ENCODE data around the gene NDST3. TPM values are rescaled to one million over a fixed set of nuclear protein-coding genes. Genes with fewer than 3 reads are reported as not detected.
"Not testable (repeated sequence)": the region's sequence is repeated elsewhere in the genome, so short reads cannot be mapped to it uniquely, and the experiment has no call there.

The NDST3 gene
- total RNA-seq, 1 experiment from 2014 or later = not detected

GRCh38 chr4:118265312-118266144 is 231.2 kb downstream of the NDST3 start:
- DNase-seq (ENCODE audit: extremely low read depth, low read depth) = no peak

DNA sequence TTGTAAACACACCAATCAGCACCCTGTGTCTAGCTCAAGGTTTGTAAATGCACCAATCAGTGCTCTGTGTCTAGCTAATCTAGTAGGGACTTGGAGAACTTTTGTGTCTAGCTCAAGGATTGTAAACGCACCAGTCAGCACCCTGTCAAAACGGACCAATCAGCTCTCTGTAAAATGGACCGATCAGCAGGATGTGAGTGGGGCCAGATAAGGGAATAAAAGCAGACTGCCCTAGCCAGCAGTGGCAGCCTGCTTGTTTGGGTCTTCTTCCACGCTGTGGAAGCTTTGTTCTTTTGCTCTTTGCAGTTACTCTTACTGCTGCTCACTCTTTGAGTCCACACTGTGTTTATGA is 231.8 kb downstream of the NDST3 start:
- DNase-seq (ENCODE audit: extremely low read depth, low read depth) = not testable (repeated sequence)

- no peak for DNase-seq (ENCODE audit: extremely low read depth, low read depth)
These were observed 234.5 kb downstream of the NDST3 start for GRCh38 chr4:118268780-118269179.

DNA sequence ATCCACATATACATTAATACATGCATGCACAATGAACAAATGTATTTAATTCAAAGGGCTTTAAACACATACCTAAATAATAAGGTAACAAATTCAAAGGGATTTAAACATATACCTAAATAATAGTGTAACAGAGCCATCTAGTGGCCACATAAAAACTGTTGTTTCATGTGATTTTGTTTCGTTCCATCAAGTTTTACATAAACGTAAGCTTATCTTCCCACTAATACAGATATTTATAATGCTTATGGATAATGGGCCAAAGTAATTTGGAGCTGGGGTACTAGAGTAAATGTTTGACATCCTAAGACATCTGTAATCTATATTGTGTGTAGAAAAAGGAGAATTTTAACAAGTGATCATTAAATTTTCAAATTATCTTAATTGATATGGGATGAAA is 236.2 kb downstream of the NDST3 start:
- no peak for DNase-seq (ENCODE audit: extremely low read depth, low read depth)

GRCh38 chr4:118271788-118272187 is 237.5 kb downstream of the NDST3 start:
- DNase-seq (ENCODE audit: extremely low read depth, low read depth) = no peak

DNA sequence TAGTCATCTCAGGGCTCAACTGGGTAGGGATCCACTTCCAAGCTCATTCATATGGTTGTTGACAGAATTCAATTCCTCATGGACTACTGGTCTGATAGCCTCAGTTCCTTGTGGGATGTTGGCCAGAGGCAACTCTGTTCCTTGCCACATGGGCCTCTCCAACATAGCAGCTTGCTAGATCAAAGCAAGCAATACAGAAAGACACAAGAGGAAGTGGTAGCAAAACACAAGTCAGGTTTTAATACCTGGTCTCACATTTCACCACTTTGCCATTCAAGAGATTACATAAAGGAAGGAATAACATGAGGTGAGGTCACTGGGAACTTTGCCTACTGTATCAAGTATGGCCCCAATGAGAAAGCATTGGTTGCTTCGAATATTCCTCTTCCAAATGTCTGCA is 239.4 kb downstream of the NDST3 start:
- DNase-seq (ENCODE audit: extremely low read depth, low read depth) = no peak

DNA sequence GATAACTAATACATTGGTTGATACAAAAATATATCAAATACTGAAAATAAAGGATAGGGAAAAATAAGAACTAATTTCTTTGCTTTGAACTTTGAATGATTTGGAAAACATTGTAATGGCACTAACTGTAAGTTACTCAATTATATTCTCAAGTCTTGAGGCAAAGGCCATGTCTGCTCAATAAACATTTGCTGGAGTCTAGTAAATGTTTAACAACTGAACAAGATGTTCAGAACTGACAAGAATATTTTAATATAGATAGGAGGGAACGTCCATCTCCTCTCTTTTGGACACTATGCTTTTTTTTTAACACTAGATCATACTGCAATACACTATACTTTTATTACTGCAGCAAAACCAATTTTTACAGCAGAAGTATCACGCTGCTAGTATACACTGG is 242.3 kb downstream of the NDST3 start:
- no peak for DNase-seq (ENCODE audit: extremely low read depth, low read depth)

DNA sequence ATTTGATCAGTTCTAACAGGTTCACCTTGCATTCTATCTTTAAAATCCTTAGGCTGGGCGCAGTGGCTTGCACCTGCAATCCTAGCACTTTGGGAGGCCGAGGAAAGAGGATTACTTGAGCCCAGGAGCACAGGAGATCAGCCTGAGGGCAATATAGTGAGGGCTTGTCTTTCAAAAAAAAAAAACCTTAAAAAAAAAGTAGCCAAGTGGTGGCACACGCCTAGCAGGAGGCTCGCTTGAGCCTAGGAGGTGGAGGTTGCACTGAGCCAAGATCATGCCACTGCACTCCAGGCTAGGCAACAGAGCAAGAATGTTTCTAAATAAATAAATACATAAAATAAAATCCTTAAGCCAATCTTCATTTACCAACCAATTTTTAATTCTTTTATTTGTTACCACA is 243.0 kb downstream of the NDST3 start:
- DNase-seq (ENCODE audit: extremely low read depth, low read depth) = no peak

DNA sequence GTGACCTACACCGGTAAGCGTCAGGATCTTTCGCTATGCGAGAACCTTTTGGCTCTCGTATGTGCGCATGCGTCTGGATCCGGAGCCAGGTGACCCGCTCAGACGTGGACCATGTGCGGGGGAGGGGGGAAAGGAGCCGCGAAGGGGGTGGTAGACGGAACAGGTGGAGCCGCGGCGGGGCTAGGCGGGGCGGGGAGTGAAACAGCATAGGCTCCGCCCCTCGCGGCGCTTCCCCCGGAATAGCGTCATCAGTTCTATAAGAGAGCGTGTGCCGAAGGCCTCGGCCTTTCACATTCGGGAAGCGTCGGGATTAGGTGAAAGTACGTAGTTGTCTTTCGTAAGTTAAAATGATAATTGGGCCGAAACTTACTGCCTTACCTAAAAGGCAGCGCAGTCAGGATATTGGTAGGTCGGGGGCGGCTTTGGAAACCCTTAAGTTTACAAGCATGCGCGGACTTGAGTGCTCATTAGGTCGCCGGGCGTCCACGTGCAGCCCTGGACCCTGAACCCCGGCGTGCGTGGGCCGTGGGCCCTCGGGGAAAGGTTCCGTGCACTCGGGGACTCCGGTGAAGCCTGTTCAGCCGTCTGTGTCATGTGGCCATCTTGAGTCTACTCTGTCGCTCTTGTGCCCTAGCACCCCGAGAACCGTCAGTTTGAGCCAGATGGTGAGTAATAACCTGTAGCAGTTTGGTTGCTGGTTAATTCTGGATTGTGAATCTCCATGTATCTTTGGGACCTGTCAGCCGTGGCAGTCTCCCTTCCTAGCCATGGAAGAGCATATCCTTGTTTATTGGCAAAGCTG is 244.4 kb downstream of the NDST3 start:
- DNase-seq (ENCODE audit: extremely low read depth, low read depth) = peak; percentile 93

- no peak for DNase-seq (ENCODE audit: extremely low read depth, low read depth)
These were observed 245.0 kb downstream of the NDST3 start for GRCh38 chr4:118279328-118279727.

DNA sequence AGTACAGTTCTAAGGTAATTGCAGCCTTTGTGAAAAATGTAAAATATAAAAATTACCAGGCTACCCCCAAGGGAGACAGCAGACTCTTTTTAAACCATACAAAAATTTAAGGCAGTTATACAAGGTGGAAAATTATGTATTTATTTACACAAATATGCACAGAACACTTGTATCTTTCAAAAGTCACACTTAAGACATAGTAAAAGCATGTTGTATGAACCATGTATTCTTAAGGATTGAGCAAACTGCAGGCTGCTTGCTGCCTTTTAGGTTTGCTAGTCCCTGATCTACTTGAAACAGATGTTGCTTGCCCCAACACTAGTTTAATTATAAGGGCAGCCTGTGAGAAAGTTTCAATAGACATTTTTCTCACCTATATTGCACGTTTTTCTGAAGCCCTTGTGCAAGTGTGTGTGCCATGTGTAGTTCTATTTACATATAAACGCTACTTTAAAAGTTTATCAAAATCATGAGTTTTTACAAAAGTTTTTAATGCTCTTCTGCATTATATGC is 245.7 kb downstream of the NDST3 start:
- no peak for DNase-seq (ENCODE audit: extremely low read depth, low read depth)

- DNase-seq (ENCODE audit: extremely low read depth, low read depth) = peak; percentile 50
These were observed 246.4 kb downstream of the NDST3 start for GRCh38 chr4:118280501-118281218.

DNA sequence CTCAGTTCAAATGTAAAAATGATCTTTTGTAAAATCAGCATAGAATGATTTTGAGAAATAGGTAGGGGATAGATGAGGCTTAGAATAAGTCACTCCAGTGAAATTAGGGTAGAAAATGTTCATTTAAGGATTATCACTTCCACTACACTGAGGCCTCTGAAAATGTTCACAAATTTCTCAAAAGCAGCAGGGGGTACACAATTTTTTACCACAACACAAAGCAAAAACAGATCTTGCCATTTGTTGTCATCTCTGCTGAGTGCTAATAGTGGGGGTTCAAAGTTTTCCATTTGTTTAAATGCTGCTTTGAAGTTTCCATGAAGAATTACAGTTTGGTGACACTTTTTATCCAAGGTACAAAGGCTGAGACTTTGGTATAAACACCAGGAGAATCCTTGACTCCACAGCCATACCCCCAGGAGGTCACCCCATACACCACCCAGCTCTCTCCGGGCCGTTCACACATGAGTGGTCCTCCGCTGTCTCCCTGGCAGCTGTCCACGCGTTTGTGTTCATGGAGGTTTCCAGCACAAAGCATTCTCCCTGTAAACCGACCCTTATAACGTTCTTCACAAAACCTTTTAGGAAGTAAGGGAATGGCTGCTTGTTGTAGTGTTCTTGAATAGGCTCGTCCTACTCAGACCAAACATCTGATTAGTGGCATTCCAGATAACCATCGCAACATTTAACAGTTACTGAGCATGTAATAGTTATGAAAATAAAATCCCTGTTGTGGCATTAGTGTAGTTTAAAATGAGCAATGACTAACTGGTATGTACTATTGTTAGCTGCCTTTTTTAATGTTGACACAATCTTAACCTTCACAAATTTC is 247.5 kb downstream of the NDST3 start:
- DNase-seq (ENCODE audit: extremely low read depth, low read depth) = no peak

- no peak for DNase-seq (ENCODE audit: extremely low read depth, low read depth)
These were observed 248.4 kb downstream of the NDST3 start for GRCh38 chr4:118282692-118283091.

- DNase-seq (ENCODE audit: extremely low read depth, low read depth) = no peak
These were observed 249.9 kb downstream of the NDST3 start for GRCh38 chr4:118284169-118284568.

DNA sequence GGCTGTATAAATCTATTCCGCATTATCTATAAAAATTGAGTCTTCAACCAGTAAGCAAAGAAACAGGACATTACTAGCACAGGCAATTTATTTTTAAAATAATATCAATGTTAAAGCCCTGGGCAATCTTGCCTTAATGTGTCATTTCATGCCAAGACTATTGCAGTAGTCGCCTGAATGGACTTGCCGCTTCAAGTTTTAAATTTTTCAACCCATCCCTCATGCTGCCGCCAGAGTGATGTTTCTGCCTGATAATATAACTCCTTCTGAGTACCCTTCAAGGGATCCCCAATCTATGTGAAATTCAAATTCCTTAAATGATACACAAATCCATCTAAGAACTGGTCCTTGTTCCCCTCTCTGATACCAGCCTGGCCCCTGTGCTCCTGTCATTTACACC is 251.6 kb downstream of the NDST3 start:
- DNase-seq (ENCODE audit: extremely low read depth, low read depth) = no peak

DNA sequence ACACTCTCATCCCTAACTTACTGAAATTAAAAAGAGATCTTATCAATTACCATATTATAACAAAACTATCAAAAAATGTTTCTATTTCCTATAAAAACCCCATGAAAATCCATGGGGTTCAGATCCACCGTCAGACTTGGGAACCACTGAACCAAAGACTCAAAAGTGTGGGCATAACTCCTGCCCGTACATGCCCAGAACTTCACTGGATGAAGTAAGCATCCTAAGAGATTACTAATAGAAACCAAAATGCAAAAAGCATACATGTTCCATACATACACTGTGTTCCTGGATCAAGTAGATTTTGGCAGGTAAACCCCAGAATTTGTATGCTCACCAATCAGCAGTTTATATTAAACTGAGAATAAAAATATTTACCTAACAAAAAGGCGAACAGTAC is 252.4 kb downstream of the NDST3 start:
- no peak for DNase-seq (ENCODE audit: extremely low read depth, low read depth)

DNA sequence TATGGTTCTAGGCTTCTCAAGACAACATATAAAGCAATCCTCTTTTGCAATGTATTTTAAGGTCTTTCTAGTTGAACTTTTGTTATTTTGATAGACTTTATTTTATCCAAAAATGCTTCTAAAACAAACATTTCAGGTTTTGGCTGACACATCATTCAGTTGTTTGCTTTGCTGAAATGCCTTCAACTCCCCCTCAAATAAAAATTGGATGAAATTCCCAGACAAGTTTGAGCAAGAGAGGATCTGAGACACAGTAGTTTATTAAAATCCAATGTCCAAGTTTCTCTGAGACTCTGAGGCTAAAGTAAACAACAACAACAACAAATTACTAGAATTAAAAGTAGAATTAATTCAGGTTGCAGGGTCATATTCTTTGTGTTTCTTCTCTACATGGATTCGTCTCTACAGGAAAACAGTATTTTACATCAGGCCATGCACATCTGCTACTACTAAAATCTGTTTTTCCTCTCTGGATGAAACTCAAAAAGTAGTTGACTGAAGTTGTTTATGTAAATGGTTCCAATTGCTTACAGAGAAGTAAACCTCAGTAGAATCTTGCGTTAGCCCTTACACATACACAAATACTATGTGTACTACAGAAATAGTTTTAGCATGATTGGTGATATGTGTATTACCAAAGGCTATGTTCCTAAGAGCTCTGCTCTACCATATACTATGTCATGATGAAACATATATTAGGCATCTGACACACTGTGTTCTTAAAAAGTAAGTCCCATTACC is 253.6 kb downstream of the NDST3 start:
- DNase-seq (ENCODE audit: extremely low read depth, low read depth) = no peak

DNA sequence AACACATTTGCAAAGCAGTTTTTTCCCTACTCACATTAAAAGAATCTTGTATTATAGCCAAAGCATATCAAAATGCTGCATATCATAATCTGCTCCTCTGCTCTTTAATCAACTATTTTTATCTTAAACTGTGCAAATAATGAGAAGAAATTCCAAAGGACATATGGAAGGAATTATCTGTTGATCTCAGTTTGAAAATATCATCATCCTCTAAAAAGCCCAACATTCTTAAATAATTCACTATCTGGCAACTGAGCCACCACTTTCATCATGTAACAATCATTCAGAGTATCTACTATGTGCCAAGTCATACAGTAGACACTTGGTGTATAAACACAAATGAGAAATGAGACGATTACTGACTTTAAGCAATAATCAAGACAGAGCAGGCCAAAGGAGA is 255.5 kb downstream of the NDST3 start:
- no peak for DNase-seq (ENCODE audit: extremely low read depth, low read depth)

- no peak for DNase-seq (ENCODE audit: extremely low read depth, low read depth)
These were observed 256.7 kb downstream of the NDST3 start for GRCh38 chr4:118290951-118291350.

All from NCI-H460 (cell line).